ENCODE measurements around the gene SCNN1B. TPM values are rescaled to one million over a fixed set of nuclear protein-coding genes. Genes with fewer than 3 reads are reported as not detected.

The SCNN1B gene
- total RNA-seq, 1 donor from 2014 or later: not detected

GRCh38 chr16:23286131-23286532 is 16.0 kb upstream of the SCNN1B start:
- no peak overlapping the region for H3K4me3 Mint-ChIP-seq
- TF ChIP-seq CTCF (conservative IDR thresholded peaks at IDR 0.05): no peak
- no peak overlapping the region for H3K27ac Mint-ChIP-seq (ENCODE audit: unreplicated experiment)
- H3K4me1 Mint-ChIP-seq: no peaks in the 10 kb centered on the region
- H3K36me3 Mint-ChIP-seq (ENCODE audit: low read depth): no peaks in the 10 kb centered on the region
- no peak for DNase-seq (ENCODE audit: low read depth, low spot score)
- H3K9me3 Mint-ChIP-seq: no peaks in the 10 kb centered on the region
- peaks cover 16% of the 10 kb centered on the region for H3K27me3 Mint-ChIP-seq (ENCODE audit: low read depth)

- H3K4me3 Mint-ChIP-seq: no peak overlapping the region
- TF ChIP-seq CTCF (conservative IDR thresholded peaks at IDR 0.05): no peak
- no peaks in the 10 kb centered on the region for H3K9me3 Mint-ChIP-seq
- DNase-seq (ENCODE audit: low read depth, low spot score): no peak
- no peaks in the 10 kb centered on the region for H3K36me3 Mint-ChIP-seq (ENCODE audit: low read depth)
- no peaks in the 10 kb centered on the region for H3K4me1 Mint-ChIP-seq
- H3K27me3 Mint-ChIP-seq (ENCODE audit: low read depth): peaks cover 7% of the 10 kb centered on the region
- H3K27ac Mint-ChIP-seq (ENCODE audit: unreplicated experiment): no peak overlapping the region
These were observed 13.9 kb upstream of the SCNN1B start for GRCh38 chr16:23288209-23288608.

GRCh38 chr16:23288726-23289512 is 13.2 kb upstream of the SCNN1B start:
- Mint-ChIP-seq H3K36me3 (ENCODE audit: low read depth) (no peaks in the 10 kb centered on the region), H3K4me3 (no peak overlapping the region), H3K4me1 (no peaks in the 10 kb centered on the region), H3K27me3 (ENCODE audit: low read depth) (peaks cover 9% of the 10 kb centered on the region), H3K27ac (ENCODE audit: unreplicated experiment) (no peak overlapping the region), H3K9me3 (no peaks in the 10 kb centered on the region)
- DNase-seq (ENCODE audit: low read depth, low spot score): no peak
- no peak for TF ChIP-seq CTCF (conservative IDR thresholded peaks at IDR 0.05)

GRCh38 chr16:23290189-23291062 is 11.7 kb upstream of the SCNN1B start:
- Mint-ChIP-seq H3K27ac (ENCODE audit: unreplicated experiment) (no peak overlapping the region), H3K27me3 (ENCODE audit: low read depth) (peaks cover 11% of the 10 kb centered on the region), H3K36me3 (ENCODE audit: low read depth) (no peaks in the 10 kb centered on the region), H3K4me3 (no peak overlapping the region), H3K4me1 (no peaks in the 10 kb centered on the region), H3K9me3 (no peaks in the 10 kb centered on the region)
- no peak for DNase-seq (ENCODE audit: low read depth, low spot score)
- TF ChIP-seq CTCF (conservative IDR thresholded peaks at IDR 0.05): no peak

GRCh38 chr16:23293016-23293415 is 9.1 kb upstream of the SCNN1B start:
- no peak for DNase-seq (ENCODE audit: low read depth, low spot score)
- Mint-ChIP-seq H3K4me1 (no peaks in the 10 kb centered on the region), H3K9me3 (no peaks in the 10 kb centered on the region)

More at GRCh38 chr16:23293016-23293415, 9.1 kb upstream of the SCNN1B start:
- Mint-ChIP-seq H3K27me3 (ENCODE audit: low read depth) (peaks cover 12% of the 10 kb centered on the region), H3K36me3 (ENCODE audit: low read depth) (no peaks in the 10 kb centered on the region), H3K27ac (ENCODE audit: unreplicated experiment) (no peak overlapping the region), H3K4me3 (no peak overlapping the region)
- no peak for TF ChIP-seq CTCF (conservative IDR thresholded peaks at IDR 0.05)
